WERI-Rb-1 (cell line): ENCODE results near the gene HYAL3.
"Not testable (repeated sequence)": the region's sequence is repeated elsewhere in the genome, so short reads cannot be mapped to it uniquely, and the experiment has no call there.

Experiments
- DNase-seq: peaks from one replicate; pipeline ENCODE4 v3.0.0-alpha.2; 2020
- H3K27ac ChIP-seq: fragments of 250-450 bp; sonication (Bioruptor Pico); 2 replicates; pipeline ENCODE4 v1.5.1; 2020; ENCODE audit warnings: mild to moderate bottlenecking, moderate library complexity
- H3K27me3 ChIP-seq: fragments of 250-450 bp; sonication (Bioruptor Pico); 2 replicates; pipeline ENCODE4 v1.5.1; 2021; ENCODE audit warnings: mild to moderate bottlenecking, low read depth, moderate library complexity; ENCODE audit not compliant: insufficient read depth, severe bottlenecking
- H3K36me3 ChIP-seq: fragments of 250-450 bp; sonication (Bioruptor Pico); 2 replicates; pipeline ENCODE4 v1.5.1; 2020; ENCODE audit warnings: mild to moderate bottlenecking, moderate library complexity
- H3K4me3 ChIP-seq: 2 replicates; pipeline ENCODE4 v1.5.1; 2011; ENCODE audit warnings: low read depth, mild to moderate bottlenecking, control low read depth, low read length
- H3K9me3 ChIP-seq: fragments of 250-450 bp; sonication (Bioruptor Pico); 2 replicates; pipeline ENCODE4 v1.5.1; 2021; ENCODE audit warnings: mild to moderate bottlenecking, moderate library complexity; ENCODE audit not compliant: severe bottlenecking
- TF ChIP-seq, protein P1 (sequence below): IDR thresholded peaks from 2 replicates; pipeline ENCODE4 v1.5.1; 2011; ENCODE audit warnings: low read depth, mild to moderate bottlenecking, control low read depth, inconsistent platforms, low read length

HYAL3 gene

DNA sequence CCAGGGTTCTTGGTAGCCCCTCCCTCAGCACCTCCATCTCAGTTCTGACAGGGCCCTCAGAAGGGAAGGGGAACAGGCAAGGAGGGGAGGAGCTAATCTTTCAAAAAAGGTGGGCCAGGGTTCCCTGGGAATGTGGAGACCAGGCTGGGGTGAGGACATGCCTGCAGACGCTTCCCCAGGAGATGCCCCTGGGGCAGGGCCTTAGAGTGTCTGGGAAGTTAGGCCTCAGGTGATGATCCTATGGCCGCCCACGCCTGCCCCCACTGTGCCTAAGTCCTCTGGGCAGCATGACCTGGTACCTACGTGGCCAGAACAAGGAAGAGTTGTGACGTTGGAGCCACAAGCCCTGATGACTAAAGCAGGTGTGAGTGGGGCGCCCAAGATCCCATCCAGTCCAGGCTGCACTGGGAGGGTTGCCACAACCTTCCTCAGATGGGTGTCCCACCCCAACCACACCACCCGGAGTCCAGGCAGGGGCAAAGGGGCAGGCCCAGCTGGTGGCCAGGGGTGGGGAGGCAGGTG, 34.2 kb downstream of the HYAL3 start:
- H3K9me3 ChIP-seq, result no peaks in the 10 kb centered on the region
- peak overlapping the region; percentile 43; the same call in 1 of the 2 replicates for H3K27ac ChIP-seq
- no peaks in the 10 kb centered on the region for H3K27me3 ChIP-seq
- DNase-seq, result no peak
- H3K4me3 ChIP-seq, result no peak overlapping the region
- TF ChIP-seq, protein P1, sequence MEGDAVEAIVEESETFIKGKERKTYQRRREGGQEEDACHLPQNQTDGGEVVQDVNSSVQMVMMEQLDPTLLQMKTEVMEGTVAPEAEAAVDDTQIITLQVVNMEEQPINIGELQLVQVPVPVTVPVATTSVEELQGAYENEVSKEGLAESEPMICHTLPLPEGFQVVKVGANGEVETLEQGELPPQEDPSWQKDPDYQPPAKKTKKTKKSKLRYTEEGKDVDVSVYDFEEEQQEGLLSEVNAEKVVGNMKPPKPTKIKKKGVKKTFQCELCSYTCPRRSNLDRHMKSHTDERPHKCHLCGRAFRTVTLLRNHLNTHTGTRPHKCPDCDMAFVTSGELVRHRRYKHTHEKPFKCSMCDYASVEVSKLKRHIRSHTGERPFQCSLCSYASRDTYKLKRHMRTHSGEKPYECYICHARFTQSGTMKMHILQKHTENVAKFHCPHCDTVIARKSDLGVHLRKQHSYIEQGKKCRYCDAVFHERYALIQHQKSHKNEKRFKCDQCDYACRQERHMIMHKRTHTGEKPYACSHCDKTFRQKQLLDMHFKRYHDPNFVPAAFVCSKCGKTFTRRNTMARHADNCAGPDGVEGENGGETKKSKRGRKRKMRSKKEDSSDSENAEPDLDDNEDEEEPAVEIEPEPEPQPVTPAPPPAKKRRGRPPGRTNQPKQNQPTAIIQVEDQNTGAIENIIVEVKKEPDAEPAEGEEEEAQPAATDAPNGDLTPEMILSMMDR, result no peak
- H3K36me3 ChIP-seq, result peaks cover 3% of the 10 kb centered on the region

DNA sequence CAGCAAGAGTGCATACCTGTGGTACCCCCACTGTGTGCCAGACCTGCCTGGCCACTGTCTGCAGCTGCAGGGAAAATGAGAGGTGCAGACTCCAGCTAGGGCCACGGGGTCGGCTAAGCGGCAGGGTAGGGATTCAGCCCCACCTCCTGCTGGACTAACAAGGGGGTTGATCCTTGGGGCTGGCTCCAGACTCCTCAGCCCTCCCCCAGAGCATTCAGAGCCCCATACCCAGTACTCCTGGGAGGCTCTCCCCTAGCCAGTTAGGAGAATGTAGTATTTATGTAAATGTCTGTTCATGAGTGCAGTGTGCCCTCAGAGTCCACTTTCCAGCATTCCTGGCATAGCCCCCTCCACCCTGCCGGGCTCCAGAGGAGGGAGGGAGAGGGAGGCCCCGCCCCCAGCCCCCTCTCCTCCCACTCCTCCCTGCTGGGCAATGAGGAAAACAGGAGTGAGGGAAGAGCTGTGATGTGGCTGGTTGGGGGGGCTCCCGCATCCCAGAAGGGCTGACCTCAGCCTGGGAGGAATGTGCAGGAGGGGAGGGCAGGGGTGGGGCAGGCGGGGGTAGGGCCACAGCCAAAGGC, 34.7 kb downstream of the HYAL3 start:
- no peaks in the 10 kb centered on the region for H3K9me3 ChIP-seq
- no peaks in the 10 kb centered on the region for H3K27me3 ChIP-seq
- no peak overlapping the region; the same call in 1 of the 2 replicates for H3K4me3 ChIP-seq
- H3K36me3 ChIP-seq, result peaks cover 3% of the 10 kb centered on the region
- peak; percentile 76 for DNase-seq
- TF ChIP-seq, protein P1, result no peak
- H3K27ac ChIP-seq, result no peak overlapping the region; the same call in 1 of the 2 replicates

- peaks cover 3% of the 10 kb centered on the region for H3K36me3 ChIP-seq
- H3K27ac ChIP-seq, result no peak overlapping the region; the same call in 1 of the 2 replicates
- H3K27me3 ChIP-seq, result no peaks in the 10 kb centered on the region
- TF ChIP-seq, protein P1, result no peak
- H3K9me3 ChIP-seq, result no peaks in the 10 kb centered on the region
- no peak for DNase-seq
- no peak overlapping the region for H3K4me3 ChIP-seq
Observed at GRCh38 chr3:50263478-50264382, 35.5 kb downstream of the HYAL3 start.

- TF ChIP-seq, protein P1, result no peak
- peaks cover 10% of the 10 kb centered on the region for H3K36me3 ChIP-seq
- H3K27me3 ChIP-seq, result no peaks in the 10 kb centered on the region
- DNase-seq, result no peak
- no peak overlapping the region for H3K4me3 ChIP-seq
- no peaks in the 10 kb centered on the region for H3K9me3 ChIP-seq
- H3K27ac ChIP-seq, result no peak overlapping the region
Observed at GRCh38 chr3:50262778-50263177, 36.4 kb downstream of the HYAL3 start.

- not testable (repeated sequence) for DNase-seq, H3K27me3 ChIP-seq, H3K9me3 ChIP-seq, H3K27ac ChIP-seq, H3K4me3 ChIP-seq
- peaks cover 13% of the 10 kb centered on the region for H3K36me3 ChIP-seq
Observed at GRCh38 chr3:50262200-50262599, 37.0 kb downstream of the HYAL3 start.

- TF ChIP-seq, protein P1, result no peak
- H3K27me3 ChIP-seq, result no peaks in the 10 kb centered on the region
- DNase-seq, result no peak
- H3K27ac ChIP-seq, result peak overlapping the region; percentile 99; the same call in 1 of the 2 replicates
- no peaks in the 10 kb centered on the region for H3K9me3 ChIP-seq
- peaks cover 20% of the 10 kb centered on the region for H3K36me3 ChIP-seq
- H3K4me3 ChIP-seq, result no peak overlapping the region
Observed at GRCh38 chr3:50261505-50261904, 37.7 kb downstream of the HYAL3 start.
